Stimulated activated CD8-positive, alpha-beta memory T cell treated with anti-CD3 and anti-CD28 coated beads, Interleukin-7, amount 100 ng/mL, for 48 hours (primary cell): ENCODE measurements around the gene IL1RAPL1.
"Not testable (repeated sequence)": the region's sequence is repeated elsewhere in the genome, so short reads cannot be mapped to it uniquely, and the experiment has no call there.

Source experiments
- DNase-seq, 2 donors: peaks; one replicate each; pipeline ENCODE4 v3.0.0-alpha.2; 2020; ENCODE audit warnings: low read depth in 1 of 2; ENCODE audit errors: extremely low read depth in 1 of 2

IL1RAPL1 gene

DNA sequence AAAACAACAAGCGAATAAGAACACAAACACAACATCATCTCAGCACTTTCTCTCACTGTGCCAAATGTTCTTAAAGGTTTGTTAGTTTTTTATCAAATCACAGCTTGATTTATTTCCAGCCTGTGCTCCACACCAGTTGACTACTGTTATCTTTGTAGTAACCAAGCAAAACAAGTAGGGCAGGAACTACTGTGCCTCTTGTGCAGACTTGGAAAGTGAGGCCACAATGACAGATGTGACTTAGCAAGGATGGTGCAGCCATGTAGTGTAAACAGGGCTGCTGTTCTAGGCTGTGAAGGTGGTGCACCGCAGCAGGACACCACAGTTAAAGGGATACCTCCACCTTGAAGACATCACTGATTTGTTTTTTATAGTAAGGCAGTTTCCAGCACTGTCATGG lies 170.0 kb downstream of the IL1RAPL1 start:
- no peak for DNase-seq

DNA sequence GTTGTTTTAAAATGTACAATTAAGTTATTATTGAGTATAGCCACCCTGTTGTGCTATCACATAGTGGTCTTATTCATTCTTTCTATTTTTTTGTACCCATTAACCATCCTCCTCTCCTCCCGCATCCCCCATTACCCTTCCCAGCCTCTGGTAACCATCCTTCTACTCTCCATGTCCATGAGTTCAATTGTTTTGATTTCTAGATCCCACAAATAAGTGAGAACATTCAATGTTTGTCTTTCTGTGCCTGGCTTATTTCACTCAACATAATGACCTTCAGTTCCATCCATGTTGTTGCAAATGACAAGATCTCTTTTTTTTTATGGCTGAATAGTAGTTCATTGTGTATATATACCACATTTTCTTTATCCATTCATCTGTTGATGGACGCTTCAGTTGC lies 179.3 kb downstream of the IL1RAPL1 start:
- not testable (repeated sequence) for DNase-seq

DNA sequence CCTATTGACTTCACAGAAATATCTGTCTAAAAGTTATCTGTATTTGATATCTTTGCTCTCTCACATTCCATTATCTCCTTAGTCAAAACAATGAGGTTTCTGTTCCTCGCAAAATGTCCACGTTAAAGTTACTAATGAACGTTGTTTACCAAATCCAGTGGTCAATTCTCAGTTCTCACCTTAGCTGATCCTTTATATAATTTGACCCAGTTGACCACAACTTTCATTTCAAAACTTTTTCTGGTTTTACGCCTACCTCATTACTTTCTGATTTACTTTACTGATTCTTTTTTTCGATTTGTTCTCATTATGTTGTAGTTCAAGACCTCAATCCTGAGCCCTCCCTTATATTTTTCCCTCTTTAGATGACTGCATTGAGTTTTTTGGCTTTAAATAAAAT lies 186.6 kb downstream of the IL1RAPL1 start:
- no peak for DNase-seq

DNA sequence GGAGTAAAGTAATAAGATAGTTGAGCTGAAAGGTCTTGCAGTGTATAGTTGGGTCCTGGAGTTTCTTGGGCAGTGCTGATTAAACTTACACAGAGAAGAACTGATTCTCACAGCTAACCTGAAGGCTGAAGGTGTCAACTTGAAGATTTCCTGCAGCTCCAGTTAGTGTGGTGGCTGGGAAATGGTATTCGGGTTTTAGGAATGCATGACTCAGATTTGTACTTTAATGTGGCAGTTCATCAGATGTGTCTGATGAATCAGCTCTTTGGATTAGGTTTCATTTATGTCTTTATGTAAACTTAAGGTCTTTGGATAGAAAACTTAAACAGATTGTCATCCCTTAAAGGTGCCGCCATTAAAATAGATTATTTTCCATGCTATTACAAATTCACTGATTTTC lies 200.0 kb downstream of the IL1RAPL1 start:
- DNase-seq, result no peak

DNA sequence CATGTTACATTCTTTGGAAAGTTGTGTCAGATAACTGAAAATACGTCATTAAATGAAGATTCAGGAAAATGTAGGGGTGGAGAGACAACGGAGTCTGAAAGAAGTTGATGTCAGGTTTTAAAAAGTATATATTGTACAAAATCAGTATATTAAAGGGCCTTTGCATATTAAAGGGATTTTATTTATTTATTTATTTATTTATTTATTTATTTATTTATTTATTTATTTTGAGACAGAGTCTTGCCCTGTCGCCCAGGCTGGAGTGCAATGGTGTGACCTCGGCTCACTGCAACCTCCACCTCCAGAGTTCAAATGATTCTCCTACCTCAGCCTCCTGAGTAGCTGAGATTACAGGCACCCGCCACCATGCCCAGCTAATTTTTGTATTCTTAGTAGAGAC lies 213.4 kb downstream of the IL1RAPL1 start:
- not testable (repeated sequence) for DNase-seq

DNA sequence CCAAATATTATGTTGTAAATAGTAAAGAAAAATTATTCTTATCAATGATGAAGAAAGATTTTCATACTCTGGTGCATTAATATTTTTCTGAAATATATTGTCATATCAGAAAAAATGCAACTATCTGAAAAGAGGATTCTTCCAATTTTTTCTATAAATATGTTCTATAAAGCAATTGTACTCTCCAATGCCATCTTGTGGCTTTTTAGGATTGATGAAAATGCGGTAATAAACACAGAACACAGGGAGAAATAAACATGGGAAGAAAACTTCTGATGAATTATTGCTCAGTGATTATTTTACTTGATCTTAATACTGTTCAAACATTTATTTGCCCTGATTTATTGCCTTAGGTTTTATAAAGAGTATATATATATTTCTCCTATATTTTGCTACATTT lies 215.4 kb downstream of the IL1RAPL1 start:
- no peak for DNase-seq

DNA sequence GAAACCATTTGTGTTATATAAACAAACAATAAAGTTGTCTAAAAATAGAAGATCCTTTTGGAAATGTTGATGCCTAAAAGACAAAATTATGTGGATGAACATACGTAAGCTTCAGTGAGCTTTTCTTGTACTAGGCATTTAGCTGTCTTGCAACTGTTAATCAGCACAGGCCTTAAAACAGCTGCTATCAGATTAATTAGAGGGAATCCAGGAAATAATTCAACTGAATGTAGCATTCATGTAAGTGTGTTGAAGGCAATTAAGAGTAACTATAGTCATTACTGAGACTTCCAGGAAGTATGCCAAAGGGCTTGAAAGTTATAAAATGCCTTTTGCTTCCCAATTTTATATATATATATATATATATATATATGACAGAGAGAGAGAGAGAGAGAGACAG lies 248.7 kb downstream of the IL1RAPL1 start:
- DNase-seq, result no peak

DNA sequence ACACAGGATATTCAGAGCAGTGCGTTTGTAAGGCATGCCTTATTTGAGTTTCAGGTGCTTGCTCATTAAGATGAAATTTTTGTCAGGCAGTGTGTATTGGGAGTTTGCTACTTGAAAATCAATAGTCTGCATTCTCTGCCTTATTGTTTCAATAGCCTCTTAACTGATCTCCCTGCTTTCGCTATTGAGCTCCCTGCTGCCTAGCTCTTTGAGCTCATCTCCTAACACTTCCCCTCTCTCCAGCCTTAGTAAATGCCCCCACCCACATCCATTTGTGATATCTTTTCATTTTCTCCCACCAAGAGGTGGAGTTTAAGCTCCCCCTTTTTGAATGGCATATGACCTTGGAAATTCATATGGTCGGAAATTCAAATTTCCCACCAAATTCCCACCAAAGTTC lies 256.6 kb downstream of the IL1RAPL1 start:
- no peak for DNase-seq

DNA sequence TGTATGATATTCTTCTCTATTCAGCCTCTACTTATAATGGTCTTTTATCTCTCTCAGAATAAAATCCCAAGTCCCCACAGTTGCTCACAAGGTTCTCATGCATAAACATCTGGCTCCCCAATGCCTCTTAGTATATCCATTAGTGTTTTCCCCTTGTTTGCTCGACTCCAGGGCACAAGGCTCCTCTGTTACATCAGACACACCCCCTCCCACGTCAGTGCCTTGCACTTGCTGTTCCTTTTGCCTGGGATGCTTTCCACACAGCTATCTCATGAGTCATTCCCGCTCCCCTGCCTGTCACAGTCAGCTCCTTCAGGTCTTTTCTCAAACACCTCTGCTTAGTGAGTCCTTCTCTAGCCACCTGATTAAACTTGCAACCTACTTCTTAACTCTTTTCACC lies 260.2 kb downstream of the IL1RAPL1 start:
- no peak for DNase-seq

DNA sequence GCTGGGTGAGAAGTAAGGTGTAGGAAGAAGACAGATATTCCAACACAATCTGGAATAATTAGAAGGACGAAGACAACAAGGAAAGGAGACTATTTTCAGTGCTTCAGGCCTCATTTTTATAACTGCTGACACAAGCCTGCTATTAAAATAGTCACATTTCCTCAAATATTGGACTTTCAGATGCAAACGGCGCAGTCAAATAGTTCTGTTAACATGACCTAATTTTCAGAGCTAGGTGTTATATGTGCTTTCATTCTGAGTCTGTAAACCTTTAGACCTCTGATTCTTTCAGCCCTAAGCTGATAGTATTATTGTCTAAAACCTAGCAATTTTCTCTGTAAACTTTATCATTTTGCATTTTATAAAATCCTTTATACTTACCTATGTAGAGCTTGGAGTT lies 261.5 kb downstream of the IL1RAPL1 start:
- DNase-seq, result no peak

DNA sequence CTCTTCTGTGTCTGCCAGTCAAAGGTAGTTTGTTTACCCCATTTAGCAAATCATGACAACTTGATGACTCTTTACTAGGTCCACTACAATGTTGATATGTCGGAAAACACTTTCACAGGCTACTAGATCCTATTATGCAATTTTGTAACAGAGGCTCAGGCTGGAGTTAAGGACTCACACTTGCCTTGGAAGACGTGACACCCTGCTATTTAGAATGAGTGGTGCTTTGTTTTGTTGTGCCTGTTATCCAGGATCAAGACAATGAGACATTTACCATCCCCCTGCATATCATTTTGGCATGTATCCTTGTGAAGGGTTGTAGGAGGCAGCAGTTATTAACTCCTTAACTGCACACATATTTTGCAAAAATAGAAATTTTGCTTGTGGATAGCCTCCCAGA lies 263.7 kb downstream of the IL1RAPL1 start:
- no peak for DNase-seq

DNA sequence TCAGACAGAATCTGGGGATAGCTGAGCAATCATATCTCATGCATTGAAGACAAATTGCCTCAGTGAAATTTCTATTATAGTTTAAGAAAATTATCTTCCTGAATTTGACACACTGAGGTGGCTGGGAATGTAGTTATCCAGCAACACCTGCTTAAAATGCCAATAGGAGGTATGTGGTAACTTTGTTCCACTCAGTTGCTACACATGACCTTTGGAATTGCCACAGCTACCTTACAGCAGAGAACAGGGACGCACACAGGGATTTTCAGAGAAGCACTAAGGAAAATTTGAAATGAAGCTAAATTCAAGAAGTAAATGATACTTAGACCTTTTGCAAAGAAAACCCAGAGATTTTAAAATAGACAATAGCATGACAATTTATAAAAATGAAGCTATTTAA lies 264.6 kb downstream of the IL1RAPL1 start:
- DNase-seq, result no peak

DNA sequence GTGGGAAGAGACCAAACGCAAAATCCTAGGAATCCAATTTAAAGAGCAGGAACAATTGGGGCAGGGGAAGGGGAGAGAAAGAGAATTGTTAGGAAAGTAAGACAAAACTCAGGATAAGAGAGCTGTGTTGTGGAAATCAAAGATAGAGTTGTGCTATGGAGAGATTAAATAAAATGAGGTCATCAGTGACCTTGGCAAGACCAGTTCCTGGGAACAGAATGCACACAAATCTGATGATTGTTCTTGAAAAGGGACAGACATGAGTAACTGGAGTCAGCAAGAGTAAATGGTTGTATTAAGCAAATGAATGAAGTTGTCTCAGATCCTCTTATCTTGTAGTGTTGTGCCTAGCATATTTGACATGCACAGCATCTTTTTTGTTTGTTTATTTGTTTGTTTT lies 267.4 kb downstream of the IL1RAPL1 start:
- DNase-seq, result no peak

DNA sequence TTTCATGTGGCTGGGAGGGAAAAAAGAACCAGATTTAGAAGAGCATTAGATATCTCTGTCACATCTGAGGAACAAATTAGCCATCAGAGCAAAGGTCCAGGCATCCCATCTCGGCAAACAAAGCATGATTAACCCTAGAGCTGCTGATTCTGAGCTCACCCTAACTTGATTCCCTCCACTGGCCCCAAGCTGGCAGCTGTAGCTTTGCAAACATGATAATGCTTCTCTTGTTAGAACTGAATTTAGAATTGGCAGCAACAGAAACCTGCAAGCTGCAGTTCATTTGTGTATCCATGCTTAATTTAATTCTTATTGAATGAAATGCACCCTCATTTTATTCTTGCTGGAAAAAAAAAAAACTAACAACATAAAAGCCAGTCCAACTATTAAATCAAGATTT lies 289.2 kb downstream of the IL1RAPL1 start:
- DNase-seq, result no peak

DNA sequence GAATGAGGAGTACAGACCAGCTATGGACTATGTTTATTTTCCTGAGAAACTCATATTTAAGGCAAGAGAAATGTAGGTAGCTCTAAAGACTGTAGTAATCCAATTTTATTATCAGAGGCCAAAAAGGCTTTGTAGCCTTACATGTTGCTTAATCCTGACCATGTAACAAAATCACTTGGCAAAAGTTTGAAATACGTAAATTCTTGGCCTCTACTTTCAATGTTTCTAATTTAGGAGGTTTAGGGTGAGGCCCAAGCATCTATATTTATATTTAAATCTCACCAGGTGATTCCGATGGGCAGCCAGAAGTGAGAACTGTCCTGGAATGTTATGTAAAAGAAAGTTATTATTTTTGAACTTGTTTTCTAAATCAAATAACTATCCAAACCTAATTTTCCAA lies 289.7 kb downstream of the IL1RAPL1 start:
- no peak for DNase-seq

DNA sequence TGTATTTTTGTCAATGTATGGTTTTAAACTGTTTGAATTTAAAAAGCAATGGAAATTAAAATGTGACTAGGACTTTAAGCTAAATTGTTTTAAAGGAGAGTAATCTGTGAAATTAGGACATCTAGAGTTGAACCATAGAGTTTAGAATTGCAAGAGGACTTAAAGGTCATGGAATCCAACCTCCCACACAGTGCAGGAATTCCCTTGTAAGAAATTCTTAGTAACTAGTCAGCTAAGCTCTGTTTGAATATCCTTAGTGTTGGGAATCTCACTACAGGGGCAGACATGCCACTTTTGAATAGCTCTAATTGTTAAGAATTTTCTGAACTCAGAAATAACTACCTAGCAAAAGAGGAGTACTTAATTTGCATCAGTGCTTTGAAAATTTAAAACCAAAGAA lies 292.9 kb downstream of the IL1RAPL1 start:
- DNase-seq, result no peak

DNA sequence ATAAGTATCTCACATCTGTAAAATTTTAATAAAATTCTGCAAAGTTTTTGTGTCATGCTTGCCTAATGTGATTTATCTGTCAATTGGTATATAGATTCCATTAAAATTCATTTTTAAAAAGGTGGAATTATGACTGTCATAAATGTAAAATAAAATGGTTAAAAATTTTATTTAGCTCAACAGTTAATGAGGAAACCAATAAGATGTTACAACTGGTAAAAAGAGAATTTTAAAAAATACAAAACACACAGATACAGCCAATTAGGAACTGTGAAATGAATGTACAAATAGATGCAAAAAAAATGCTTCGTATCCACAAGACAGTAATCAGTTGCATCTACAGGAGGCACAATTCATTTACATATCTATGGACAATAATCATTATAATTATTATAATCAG lies 297.6 kb downstream of the IL1RAPL1 start:
- DNase-seq, result no peak

DNA sequence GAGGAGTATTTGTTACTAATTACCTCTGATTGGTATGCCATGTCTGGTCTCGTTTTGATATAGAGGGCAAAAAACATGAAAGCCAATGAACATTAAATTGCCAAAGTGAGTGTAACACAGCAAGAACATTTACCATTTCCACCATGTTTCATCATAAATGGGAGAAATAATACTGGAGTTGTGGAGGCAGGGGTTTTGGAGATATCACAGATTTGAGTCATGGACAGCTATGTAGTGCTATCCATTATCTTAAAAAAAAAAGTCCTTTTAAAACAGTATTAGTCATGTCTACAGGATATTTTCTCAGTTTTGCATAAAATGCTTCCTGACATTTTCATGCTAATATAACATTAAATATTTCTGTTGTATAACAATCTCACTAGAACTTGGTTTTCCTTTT lies 301.2 kb downstream of the IL1RAPL1 start:
- DNase-seq, result no peak

DNA sequence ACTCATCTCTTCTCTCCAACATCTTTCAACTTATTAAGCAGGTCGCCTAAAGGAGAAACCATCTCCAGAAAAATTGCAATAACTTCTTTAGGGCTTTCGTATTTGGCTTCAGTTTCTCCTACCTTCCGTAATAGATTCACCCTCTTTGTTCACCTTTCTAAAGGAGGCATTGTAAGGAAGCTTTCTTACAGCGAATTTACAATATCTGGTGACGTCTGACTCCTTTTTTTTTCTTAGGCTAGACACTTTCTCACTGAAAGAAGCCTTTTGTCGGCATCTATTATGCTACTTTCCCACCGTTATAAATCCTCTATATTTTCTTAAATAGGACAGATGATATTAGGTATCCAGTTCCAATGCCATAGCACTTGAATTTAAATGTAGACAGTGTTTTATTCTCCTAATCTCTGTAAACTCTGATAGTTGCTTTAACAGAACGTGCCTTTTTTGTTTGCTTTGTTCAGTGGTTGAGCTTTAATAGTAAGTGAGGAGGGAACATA lies 302.4 kb downstream of the IL1RAPL1 start:
- no peak for DNase-seq

DNA sequence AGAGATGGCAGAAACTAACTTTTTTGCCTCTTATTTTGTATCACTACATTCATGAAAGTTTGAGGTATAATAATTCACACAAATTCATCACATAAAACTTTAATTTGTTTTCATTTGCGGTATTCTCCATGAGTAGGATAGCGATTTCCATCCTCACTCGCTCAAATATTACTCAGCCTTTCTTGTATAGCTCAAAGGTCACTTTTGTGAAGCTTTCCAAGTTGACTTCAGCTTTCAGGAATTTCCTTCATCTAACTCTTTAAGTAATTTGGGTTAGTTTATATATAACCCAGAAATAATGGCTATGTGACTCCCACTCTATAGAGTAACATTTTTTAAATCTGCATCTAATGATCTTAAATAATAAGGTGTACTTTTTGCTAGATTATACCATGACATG lies 314.4 kb downstream of the IL1RAPL1 start:
- no peak for DNase-seq

DNA sequence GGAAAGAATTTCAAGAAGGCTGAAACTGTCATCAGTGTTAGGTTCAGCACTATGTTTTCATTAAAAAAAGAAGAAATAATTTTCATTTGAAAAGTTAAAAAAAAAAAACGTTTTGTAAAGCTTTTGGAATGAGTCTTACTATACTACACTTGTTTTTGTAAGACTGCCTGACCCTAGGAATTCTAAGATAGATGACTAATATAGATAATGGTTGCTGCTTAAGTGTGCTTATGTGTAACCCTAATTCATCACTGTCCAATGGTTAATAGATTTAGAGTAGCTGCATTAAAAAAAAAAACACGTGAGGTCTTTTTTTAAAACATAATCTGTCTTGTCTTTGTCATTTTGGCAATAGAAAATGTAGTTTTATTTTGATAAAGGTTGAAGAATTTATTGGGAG lies 323.2 kb downstream of the IL1RAPL1 start:
- no peak for DNase-seq

DNA sequence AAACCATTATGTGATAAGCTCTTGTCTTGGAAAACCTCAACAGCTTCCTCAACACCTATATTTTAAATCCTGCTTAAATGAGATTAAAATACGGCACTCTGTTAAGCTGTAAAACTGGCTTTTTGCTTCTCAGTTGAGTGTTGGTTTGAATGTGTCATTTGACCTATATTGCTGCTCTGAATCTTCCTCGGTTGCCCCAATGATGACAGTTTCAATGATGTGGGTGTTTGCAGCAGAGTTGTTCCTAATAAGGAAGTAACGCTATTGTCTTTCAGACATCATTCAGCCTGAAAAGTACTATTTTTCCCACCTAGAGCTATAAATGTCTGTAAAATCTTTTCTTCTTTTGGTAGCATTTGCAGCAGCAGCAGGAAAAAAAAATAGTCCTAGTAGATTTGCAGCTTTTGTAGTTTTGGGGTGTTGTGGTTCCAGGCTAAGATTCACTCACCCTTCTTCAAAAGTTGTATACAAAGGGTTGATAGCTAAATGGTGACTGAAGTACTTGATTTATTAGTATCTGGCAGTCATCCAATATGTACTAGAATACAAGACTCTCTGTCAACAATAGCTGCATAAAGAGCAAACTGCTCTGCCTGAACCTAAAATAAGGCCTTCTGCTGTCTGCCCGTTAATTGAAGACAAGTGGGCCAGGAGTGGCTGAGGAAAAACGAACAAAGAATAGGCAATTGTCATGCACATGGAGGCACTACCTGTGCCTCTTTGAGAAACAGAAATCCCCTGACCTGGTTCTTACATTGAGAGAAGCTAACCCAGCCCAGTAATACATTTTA lies 333.1 kb downstream of the IL1RAPL1 start:
- DNase-seq, result no peak

DNA sequence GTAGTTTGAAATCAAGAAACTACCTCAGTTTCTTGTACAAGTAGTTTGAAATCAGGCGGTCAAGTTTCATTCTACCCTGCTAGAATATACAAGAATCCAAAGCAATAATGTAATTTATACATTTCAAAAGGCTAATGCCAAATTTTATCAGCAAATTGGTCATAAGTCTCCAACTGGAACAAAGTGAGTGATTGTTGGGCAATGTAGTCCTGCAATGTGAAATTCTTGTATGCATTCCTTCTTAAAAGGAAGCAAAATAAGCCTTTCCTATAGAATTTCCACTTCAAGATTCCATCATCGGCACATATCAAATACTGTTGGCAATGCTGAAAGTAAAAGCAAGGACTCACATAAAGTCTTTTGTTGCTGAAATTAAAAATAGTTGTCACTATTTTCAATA lies 334.9 kb downstream of the IL1RAPL1 start:
- no peak for DNase-seq
